ENCODE measurements around the gene NHLRC3. TPM values are rescaled to one million over a fixed set of nuclear protein-coding genes. Genes with fewer than 3 reads are reported as not detected.

The NHLRC3 gene
- total RNA-seq, 2 experiments from 2014 or later: 12.9 to 16.4 TPM

DNA sequence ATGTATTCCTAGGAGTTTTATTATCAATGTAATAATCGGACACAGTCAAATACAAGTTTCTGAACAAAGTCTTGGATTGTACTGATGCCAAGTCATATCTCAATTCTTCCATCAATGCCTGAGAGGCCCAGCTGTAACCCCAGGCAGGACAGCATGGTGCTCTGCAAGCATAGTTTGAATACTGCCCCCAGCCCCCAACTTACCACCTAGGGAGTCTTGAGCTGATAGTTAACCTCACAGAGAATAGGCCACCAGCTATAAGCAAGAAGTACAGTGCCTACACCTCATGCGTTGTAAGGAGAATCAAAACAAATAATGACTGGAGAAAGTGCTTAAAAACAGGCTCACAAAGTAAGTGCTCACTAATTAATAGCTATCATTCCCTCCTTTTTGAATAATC lies 3.1 kb upstream of the NHLRC3 start:
- peak overlapping the region; percentile 93 for H3K27ac Mint-ChIP-seq
- peak overlapping the region; percentile 94 for H3K4me3 Mint-ChIP-seq
- peaks cover 30% of the 10 kb centered on the region for H3K4me1 Mint-ChIP-seq
- H3K9me3 Mint-ChIP-seq: no peaks in the 10 kb centered on the region
- no peaks in the 10 kb centered on the region for H3K27me3 Mint-ChIP-seq
- peaks cover 29% of the 10 kb centered on the region for H3K36me3 Mint-ChIP-seq
- no peak for DNase-seq

- no peak for DNase-seq
- Mint-ChIP-seq H3K36me3 (peaks cover 35% of the 10 kb centered on the region), H3K9me3 (no peaks in the 10 kb centered on the region), H3K4me1 (peaks cover 33% of the 10 kb centered on the region), H3K4me3 (peak overlapping the region; percentile 94), H3K27ac (peak overlapping the region; percentile 93), H3K27me3 (no peaks in the 10 kb centered on the region)
Measured at GRCh38 chr13:39035799-39036198, 2.5 kb upstream of the NHLRC3 start.

- Mint-ChIP-seq H3K27me3 (no peaks in the 10 kb centered on the region), H3K4me1 (peaks cover 36% of the 10 kb centered on the region), H3K27ac (peak overlapping the region; percentile 93)
Measured at GRCh38 chr13:39036212-39036611, 2.0 kb upstream of the NHLRC3 start.

DNA sequence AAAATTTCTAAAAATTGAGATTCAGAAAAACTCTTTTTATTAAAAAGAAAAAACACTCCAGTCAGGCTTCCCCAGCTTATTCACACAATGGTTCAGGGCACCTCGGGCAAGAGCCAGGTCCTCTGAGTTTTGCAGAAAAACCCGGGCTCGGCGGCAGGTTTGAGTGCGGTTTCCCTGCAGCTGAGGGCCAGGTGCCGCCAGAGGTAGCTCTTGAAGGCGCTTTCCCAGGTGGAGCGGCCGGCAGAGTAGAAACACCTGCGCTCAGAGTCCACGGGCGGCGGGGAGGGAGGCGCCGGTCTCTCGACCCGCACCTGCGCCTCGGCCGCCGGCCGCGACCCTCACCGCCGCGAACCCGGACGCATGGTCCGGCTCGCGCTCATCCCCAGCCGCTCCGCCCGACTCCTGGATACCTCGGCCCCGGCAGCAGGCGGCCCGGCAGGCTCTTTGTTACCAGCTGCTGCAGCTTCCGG lies 811 bp upstream of the NHLRC3 start:
- no peaks in the 10 kb centered on the region for H3K9me3 Mint-ChIP-seq
- H3K36me3 Mint-ChIP-seq: peaks cover 33% of the 10 kb centered on the region
- H3K27ac Mint-ChIP-seq: peak overlapping the region; percentile 95
- no peak for DNase-seq
- H3K27me3 Mint-ChIP-seq: no peaks in the 10 kb centered on the region
- peak overlapping the region; percentile 94 for H3K4me3 Mint-ChIP-seq
- H3K4me1 Mint-ChIP-seq: peaks cover 29% of the 10 kb centered on the region

More at GRCh38 chr13:39036212-39036611, 2.0 kb upstream of the NHLRC3 start:
- Mint-ChIP-seq H3K9me3 (no peaks in the 10 kb centered on the region), H3K36me3 (peaks cover 36% of the 10 kb centered on the region), H3K4me3 (peak overlapping the region; percentile 94)
- no peak for DNase-seq

DNA sequence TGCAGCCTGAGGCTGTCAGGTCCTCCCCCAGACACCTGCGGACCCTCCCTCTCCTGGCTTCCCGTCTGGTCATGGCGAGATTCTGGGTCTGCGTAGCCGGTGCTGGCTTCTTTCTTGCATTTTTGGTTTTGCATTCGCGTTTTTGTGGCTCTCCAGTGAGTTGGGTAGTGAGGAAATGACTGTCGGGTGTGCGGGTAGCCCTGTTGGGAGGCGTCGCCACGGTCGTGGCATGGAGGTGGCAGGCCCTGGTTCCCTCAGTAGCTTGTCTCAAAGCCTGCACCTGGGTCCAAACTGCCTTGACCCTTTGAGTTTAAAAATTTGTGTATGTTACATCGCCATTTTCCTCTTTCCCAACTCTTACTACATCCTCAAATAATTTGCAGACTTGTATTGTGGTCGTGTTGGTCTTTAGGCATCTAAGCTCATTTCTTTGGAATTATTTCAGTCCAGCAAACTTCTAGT lies 344 bp downstream of the NHLRC3 start:
- Mint-ChIP-seq H3K4me3 (peak overlapping the region; percentile 94), H3K9me3 (no peaks in the 10 kb centered on the region), H3K27me3 (no peaks in the 10 kb centered on the region), H3K36me3 (peaks cover 31% of the 10 kb centered on the region), H3K27ac (peak overlapping the region; percentile 95), H3K4me1 (peaks cover 26% of the 10 kb centered on the region)
- peak; percentile 66 for DNase-seq

- no peak for DNase-seq
- Mint-ChIP-seq H3K27me3 (no peaks in the 10 kb centered on the region), H3K27ac (peak overlapping the region; percentile 95), H3K4me1 (peaks cover 26% of the 10 kb centered on the region), H3K4me3 (peak overlapping the region; percentile 94), H3K36me3 (peaks cover 28% of the 10 kb centered on the region), H3K9me3 (no peaks in the 10 kb centered on the region)
Measured at GRCh38 chr13:39039041-39039440, 785 bp downstream of the NHLRC3 start.

DNA sequence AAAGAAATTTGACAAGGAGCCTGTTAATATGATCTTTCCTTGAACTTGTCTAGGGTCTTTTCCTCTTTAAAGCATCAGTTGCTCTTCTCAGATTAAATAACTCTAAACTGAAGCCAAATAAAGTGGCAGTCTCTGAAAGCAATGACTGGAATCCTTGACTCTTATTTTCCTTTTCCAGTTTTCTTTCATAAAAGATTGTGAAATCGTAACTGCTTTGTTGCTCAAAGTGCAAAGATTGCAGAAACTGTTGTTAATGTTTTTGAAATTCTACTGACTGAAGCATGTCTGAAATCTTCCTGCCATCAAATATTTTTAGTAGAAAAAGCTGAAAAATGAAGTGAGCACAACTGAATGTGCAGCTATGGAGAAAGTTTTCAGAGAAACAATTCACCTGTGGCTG lies 1.9 kb downstream of the NHLRC3 start:
- no peak for DNase-seq
- Mint-ChIP-seq H3K27ac (peak overlapping the region; percentile 19), H3K27me3 (no peaks in the 10 kb centered on the region), H3K4me3 (peak overlapping the region; percentile 46), H3K4me1 (peaks cover 25% of the 10 kb centered on the region), H3K9me3 (no peaks in the 10 kb centered on the region), H3K36me3 (peaks cover 30% of the 10 kb centered on the region)

DNA sequence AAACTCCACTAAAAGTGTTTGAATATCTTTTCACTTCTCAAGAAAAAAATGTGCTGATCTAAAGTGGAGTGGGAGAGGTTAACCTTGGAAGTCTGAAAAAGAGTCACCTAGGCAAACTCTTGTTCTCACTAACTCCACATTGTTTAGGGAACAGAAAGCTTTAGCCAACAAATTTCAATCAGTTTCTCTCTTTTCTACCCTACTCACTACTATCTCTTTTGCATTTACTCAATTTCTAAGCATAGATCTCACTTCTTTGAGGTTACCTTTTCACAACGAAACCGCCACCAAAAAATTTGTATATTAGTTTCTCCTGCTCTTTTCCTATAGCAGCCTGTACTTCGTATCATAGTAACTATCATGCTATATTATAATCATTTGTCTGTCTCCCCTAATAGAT lies 6.3 kb downstream of the NHLRC3 start:
- Mint-ChIP-seq H3K4me1 (peaks cover 24% of the 10 kb centered on the region), H3K4me3 (no peak overlapping the region), H3K9me3 (no peaks in the 10 kb centered on the region), H3K27ac (no peak overlapping the region), H3K27me3 (no peaks in the 10 kb centered on the region), H3K36me3 (peaks cover 24% of the 10 kb centered on the region)
- DNase-seq: no peak

DNA sequence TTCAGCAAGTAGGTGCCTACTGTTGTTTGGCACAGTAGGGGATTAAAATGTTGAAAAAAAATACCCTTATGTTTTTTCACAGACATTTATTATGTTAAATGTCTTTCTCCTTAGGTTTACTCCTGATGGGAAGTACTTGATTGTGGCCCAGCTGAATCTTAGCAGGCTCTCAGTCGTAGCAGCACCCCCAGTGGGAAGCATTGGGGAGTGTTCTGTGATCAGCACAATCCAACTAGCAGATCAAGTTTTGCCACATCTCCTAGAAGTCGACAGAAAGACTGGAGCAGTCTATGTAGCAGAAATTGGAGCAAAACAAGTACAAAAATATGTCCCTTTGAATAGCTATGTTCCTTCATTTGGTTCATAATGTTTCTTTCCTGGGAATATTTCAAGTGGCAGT lies 9.3 kb downstream of the NHLRC3 start:
- H3K36me3 Mint-ChIP-seq: peaks cover 14% of the 10 kb centered on the region
- no peaks in the 10 kb centered on the region for H3K27me3 Mint-ChIP-seq
- no peak overlapping the region for H3K27ac Mint-ChIP-seq

DNA sequence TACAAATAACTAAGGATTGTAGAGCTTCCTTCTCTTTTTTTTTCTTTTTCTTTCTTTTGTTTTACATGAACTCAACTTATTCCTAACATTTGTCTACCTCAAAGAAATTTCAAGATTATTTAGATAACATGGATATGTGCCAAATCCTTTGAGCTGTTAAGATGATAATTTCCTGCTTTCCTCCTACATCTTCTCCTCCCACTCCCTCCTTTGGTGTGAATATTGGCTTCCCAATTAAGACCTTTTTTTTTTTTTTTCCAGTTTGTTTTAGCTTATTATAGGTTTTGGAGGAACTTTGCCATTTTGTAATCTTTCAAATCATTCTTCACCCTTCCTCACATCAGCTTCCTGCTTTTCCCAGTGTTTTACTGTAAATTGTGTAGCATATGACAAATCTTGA lies 10.6 kb downstream of the NHLRC3 start:
- Mint-ChIP-seq H3K9me3 (no peaks in the 10 kb centered on the region), H3K4me3 (no peak overlapping the region), H3K4me1 (peaks cover 13% of the 10 kb centered on the region), H3K27me3 (no peaks in the 10 kb centered on the region), H3K36me3 (peaks cover 12% of the 10 kb centered on the region), H3K27ac (no peak overlapping the region)
- no peak for DNase-seq

More for the DNA sequence above, 9.3 kb downstream of the NHLRC3 start:
- no peak overlapping the region for H3K4me3 Mint-ChIP-seq
- no peaks in the 10 kb centered on the region for H3K9me3 Mint-ChIP-seq
- peaks cover 13% of the 10 kb centered on the region for H3K4me1 Mint-ChIP-seq
- DNase-seq: no peak

DNA sequence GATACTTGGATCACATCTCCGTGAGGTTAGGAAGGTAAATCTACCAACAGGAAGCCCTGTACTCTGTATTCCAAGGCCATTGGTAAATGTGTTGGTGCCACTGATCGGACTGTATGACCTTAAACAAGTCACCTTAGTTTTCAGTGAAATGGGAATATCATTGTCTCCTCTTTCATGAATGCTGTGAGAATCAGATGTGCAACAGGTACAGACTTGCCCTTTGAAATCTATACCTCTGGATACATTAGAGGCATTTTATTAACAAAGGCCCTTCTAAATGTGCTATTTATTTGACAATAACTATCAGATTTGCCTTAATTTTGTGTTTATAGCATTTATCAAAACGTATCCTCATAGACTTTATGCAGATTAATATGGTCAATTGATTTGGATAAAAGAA lies 11.0 kb downstream of the NHLRC3 start:
- Mint-ChIP-seq H3K9me3 (no peaks in the 10 kb centered on the region), H3K4me1 (peaks cover 13% of the 10 kb centered on the region), H3K4me3 (no peak overlapping the region), H3K27ac (no peak overlapping the region), H3K27me3 (no peaks in the 10 kb centered on the region), H3K36me3 (peaks cover 16% of the 10 kb centered on the region)
- DNase-seq: no peak

GRCh38 chr13:39051157-39051556 lies 12.9 kb downstream of the NHLRC3 start:
- Mint-ChIP-seq H3K27me3 (no peaks in the 10 kb centered on the region), H3K27ac (no peak overlapping the region), H3K36me3 (peaks cover 18% of the 10 kb centered on the region), H3K9me3 (peaks cover 2% of the 10 kb centered on the region), H3K4me1 (peaks cover 12% of the 10 kb centered on the region), H3K4me3 (no peak overlapping the region)
- DNase-seq: no peak

DNA sequence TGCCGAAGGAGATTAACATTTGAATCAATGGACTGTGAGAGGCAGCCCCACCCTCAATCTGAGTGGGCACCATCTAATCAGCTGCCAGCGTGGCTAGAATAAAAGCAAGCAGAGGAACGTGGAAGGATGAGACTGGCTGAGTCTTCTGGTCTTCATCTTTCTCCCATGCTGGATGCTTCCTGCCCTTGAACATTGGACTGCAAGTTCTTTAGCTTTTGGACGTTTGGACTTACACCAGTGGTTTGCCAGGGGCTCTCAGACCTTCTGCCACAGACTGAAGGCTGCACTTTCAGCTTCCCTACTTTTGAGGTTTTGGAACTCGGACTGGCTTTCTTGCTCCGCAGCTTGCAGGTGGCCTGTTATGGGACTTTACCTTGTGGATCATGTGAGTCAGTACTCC lies 14.7 kb downstream of the NHLRC3 start:
- Mint-ChIP-seq H3K27me3 (no peaks in the 10 kb centered on the region), H3K9me3 (peaks cover 2% of the 10 kb centered on the region), H3K27ac (no peak overlapping the region), H3K4me1 (peaks cover 17% of the 10 kb centered on the region), H3K4me3 (no peak overlapping the region), H3K36me3 (peaks cover 32% of the 10 kb centered on the region)
- no peak for DNase-seq

DNA sequence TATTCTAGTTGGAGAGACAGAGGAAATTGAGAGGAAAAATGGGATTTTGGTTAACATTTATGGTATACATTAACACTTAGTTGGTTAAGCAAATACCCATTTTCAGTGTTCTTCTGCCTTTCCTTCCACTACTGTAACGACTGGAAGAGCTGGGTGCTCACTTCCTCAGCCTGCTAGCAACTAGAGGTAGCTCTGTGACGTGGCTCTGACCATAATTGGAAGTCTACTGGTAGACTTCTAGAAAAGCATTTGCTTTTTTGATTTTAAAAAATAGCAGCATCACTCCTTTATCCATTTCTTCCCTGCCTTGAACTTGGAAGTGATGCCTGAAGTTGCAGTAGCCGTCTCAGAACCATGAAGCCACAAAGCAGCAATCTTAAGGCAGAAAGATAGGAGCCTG lies 15.9 kb downstream of the NHLRC3 start:
- Mint-ChIP-seq H3K4me3 (no peak overlapping the region), H3K9me3 (peaks cover 2% of the 10 kb centered on the region), H3K4me1 (peaks cover 16% of the 10 kb centered on the region), H3K27me3 (no peaks in the 10 kb centered on the region), H3K36me3 (peaks cover 25% of the 10 kb centered on the region), H3K27ac (no peak overlapping the region)
- no peak for DNase-seq

DNA sequence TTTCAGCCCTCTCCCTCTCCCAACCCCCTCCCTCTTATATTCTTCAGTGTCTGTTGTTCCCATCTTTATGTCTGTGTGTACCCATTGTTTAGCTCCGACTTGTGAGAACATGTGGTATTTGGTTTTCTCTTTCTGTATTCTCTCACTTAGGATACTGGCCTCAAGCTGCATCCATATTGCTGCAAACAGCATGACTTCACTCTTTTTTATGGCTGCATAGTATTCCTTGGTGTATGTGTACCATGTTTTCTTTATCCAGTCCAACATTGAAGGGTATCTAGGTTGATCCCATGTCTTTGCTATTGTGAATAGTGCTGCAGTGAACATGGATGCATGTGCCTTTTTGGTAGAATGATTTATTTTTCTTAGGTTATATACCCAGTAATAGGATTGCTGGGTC lies 17.8 kb downstream of the NHLRC3 start:
- Mint-ChIP-seq H3K27me3 (no peaks in the 10 kb centered on the region), H3K4me1 (peaks cover 21% of the 10 kb centered on the region), H3K9me3 (peaks cover 9% of the 10 kb centered on the region), H3K36me3 (peaks cover 36% of the 10 kb centered on the region), H3K4me3 (no peak overlapping the region), H3K27ac (no peak overlapping the region)
- DNase-seq: no peak

DNA sequence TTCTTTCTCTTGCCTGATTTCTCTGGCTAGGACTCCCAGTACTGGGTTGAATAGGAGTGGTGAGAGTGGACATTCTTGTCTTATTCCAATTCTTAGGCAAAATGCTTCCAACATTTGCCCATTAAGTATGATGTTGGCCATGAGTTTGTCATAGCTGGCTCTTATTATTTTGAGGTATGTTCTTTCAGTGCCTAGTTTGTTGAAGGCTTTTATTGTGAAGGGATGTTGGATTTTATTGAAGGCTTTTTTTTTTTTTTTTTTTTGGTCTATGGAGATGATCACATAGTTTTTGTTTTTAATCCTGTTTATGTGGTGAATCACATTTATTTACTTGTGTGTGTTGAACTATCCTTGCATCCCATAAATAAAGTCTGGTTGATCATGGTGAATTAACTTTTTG lies 19.8 kb downstream of the NHLRC3 start:
- Mint-ChIP-seq H3K4me3 (no peak overlapping the region), H3K9me3 (peaks cover 9% of the 10 kb centered on the region), H3K4me1 (peaks cover 26% of the 10 kb centered on the region), H3K27me3 (no peaks in the 10 kb centered on the region), H3K27ac (no peak overlapping the region), H3K36me3 (peaks cover 45% of the 10 kb centered on the region)
- no peak for DNase-seq
